ENCODE results near the gene ADAMTSL3.

DNA sequence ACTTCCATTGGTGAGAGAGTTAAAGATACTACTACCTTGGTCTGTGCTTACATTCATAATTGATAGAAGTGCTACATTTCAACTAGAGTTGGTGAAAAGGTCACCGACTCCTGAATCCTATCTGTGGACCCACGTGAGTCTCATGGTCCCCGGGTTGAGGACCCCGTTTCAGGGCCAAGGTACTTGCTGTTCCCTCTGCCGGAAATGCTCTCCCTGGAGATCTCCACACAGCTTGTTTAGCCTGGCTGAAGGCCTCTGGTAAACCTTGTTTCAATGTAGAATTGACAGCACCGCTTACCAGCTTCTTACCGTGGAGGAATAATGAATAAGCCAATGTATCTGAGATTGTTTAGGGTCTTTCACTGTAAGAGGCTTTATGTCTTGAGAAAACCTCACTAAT is 355.7 kb downstream of the ADAMTSL3 start:
- TF ChIP-seq RAD21 (IDR thresholded peaks at IDR 0.05; ENCODE audit: low read length) (no peak), CTCF (conservative IDR thresholded peaks at IDR 0.05; ENCODE audit: low read depth, low read length) (no peak), POLR2A (IDR thresholded peaks at IDR 0.05; ENCODE audit: low read depth, low read length) (no peak), USF2 (IDR thresholded peaks at IDR 0.05; ENCODE audit: low read depth, low read length) (no peak), CHD1 (IDR thresholded peaks at IDR 0.05; ENCODE audit: low read depth, low read length) (no peak), RFX5 (IDR thresholded peaks at IDR 0.05; ENCODE audit: low read depth, low read length) (no peak), CEBPB (IDR thresholded peaks at IDR 0.05; ENCODE audit: low read depth, low read length) (no peak), MAFK (IDR thresholded peaks at IDR 0.05; ENCODE audit: low read depth, low read length) (no peak), SMC3 (IDR thresholded peaks at IDR 0.05; ENCODE audit: low read depth, low read length) (no peak), ELK1 (IDR thresholded peaks at IDR 0.05; ENCODE audit: borderline replicate concordance, low read depth, low read length) (no peak), RCOR1 (IDR thresholded peaks at IDR 0.05; ENCODE audit: insufficient replicate concordance, low read length) (no peak), BHLHE40 (IDR thresholded peaks at IDR 0.05; ENCODE audit: low read depth, low read length) (no peak), FOS (IDR thresholded peaks at IDR 0.05; ENCODE audit: low read depth, low read length) (no peak)
